Mammary epithelial cell (primary cell): ENCODE measurements around the gene PPP1R13B.

Source experiments
- EZH2 ChIP-seq: IDR thresholded peaks from 2 replicates; pipeline ENCODE4 v1.6.1; 2012; ENCODE audit warnings: low read length, inconsistent platforms, borderline replicate concordance
- TF ChIP-seq, protein P1 (sequence below), 2 donors: IDR thresholded peaks in 1 of 2; conservative IDR thresholded peaks in 1 of 2; 2 replicates each; pipeline ENCODE4 v1.5.1; 2011 to 2012; ENCODE audit warnings: inconsistent platforms in 2 of 2, low read length in 2 of 2, mild to moderate bottlenecking in 2 of 2, control low read depth in 1 of 2, low read depth in 1 of 2; ENCODE audit not compliant: insufficient read depth in 1 of 2; ENCODE audit errors: extremely low read depth in 1 of 2

DNA sequence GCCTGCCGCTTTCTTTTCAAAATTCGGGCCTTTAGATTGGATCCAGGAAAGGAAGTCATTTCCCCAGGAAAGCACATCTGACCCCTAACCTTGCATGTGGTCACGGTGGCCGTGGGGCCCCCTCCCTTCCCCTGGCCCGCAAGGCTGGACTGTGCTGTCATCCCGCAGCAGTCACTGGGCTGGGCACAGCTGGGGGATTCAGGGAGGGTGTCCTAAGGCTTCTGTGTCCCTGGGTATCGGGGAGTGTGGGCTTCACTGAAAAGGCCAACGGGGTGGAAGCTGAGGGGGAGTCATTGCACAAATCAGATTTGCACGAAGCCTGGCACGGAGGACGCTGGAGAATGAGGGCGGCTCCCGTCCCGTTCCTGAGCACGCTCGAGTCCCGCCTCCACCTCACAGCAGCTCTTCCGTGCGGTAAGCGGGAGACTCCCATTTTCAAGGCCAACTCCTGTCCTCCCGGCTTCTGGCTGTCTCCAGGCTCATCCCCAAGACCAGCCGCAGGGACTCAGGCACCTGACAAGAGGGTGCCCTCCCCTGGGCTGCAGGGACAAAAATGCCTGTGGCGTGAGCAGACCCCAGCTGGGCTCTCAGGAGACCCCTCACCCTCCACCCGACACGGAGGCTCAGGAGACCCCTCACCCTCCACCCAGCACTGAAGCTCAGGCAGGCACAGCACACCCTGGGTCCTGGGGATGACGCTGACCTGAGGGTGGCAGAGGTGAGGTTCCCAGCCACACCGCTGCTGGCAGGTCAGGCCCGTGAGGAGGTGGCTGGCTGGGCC is 141.7 kb downstream of the PPP1R13B start:
- TF ChIP-seq, protein P1, sequence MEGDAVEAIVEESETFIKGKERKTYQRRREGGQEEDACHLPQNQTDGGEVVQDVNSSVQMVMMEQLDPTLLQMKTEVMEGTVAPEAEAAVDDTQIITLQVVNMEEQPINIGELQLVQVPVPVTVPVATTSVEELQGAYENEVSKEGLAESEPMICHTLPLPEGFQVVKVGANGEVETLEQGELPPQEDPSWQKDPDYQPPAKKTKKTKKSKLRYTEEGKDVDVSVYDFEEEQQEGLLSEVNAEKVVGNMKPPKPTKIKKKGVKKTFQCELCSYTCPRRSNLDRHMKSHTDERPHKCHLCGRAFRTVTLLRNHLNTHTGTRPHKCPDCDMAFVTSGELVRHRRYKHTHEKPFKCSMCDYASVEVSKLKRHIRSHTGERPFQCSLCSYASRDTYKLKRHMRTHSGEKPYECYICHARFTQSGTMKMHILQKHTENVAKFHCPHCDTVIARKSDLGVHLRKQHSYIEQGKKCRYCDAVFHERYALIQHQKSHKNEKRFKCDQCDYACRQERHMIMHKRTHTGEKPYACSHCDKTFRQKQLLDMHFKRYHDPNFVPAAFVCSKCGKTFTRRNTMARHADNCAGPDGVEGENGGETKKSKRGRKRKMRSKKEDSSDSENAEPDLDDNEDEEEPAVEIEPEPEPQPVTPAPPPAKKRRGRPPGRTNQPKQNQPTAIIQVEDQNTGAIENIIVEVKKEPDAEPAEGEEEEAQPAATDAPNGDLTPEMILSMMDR (conservative IDR thresholded peaks at IDR 0.05 in 1 of 2, IDR thresholded peaks at IDR 0.05 in 1 of 2; ENCODE audit: extremely low read depth in 1 of 2, insufficient read depth in 1 of 2, low read depth in 1 of 2, low read length in 2 of 2) = no peak
- no peak for TF ChIP-seq EZH2
